HL-60 (cell line): Measurements from ENCODE around the gene AANAT.

Source experiments
- GABPA ChIP-seq: IDR thresholded peaks from 2 replicates; pipeline ENCODE4 v1.6.1; 2012; ENCODE audit warnings: low read depth
- POLR2AphosphoS5 ChIP-seq: IDR thresholded peaks from 2 replicates; pipeline ENCODE4 v1.6.1; 2012; ENCODE audit warnings: low read depth
- TF ChIP-seq, protein P1 (sequence below): IDR thresholded peaks from one replicate; pipeline ENCODE4 v1.5.1; 2011; ENCODE audit warnings: low read length, control low read depth, inconsistent platforms; ENCODE audit not compliant: insufficient read depth

DNA sequence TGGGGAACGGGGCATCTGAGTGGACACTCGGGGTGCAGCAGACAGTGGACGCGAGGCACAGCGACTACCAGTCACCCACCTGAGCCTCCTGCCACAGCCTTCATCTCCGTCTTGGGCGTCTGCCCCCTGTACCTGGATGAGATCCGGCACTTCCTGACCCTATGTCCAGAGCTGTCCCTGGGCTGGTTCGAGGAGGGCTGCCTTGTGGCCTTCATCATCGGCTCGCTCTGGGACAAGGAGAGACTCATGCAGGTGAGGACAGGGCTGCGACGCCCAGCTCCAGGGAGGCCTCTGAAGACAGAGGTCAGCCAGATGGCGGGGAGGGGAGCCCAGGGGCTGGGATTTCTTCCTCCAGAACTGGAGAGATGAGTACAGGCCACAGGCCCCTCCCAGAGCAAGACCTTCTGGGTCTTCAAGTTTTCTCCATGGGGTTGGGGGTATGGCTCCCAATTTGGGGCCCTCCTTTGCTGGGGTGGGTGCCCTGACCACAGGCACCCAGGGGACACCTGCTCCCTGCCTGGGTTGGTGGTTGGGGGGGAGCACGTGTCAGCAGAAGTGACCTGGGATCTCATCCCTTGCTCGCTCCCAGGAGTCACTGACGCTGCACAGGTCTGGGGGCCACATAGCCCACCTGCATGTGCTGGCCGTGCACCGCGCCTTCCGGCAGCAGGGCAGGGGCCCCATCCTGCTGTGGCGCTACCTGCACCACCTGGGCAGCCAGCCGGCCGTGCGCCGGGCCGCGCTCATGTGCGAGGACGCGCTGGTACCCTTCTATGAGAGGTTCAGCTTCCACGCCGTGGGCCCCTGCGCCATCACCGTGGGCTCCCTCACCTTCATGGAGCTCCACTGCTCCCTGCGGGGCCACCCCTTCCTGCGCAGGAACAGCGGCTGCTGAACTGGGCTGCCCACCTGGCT lies 1.9 kb downstream of the AANAT start:
- TF ChIP-seq, protein P1, sequence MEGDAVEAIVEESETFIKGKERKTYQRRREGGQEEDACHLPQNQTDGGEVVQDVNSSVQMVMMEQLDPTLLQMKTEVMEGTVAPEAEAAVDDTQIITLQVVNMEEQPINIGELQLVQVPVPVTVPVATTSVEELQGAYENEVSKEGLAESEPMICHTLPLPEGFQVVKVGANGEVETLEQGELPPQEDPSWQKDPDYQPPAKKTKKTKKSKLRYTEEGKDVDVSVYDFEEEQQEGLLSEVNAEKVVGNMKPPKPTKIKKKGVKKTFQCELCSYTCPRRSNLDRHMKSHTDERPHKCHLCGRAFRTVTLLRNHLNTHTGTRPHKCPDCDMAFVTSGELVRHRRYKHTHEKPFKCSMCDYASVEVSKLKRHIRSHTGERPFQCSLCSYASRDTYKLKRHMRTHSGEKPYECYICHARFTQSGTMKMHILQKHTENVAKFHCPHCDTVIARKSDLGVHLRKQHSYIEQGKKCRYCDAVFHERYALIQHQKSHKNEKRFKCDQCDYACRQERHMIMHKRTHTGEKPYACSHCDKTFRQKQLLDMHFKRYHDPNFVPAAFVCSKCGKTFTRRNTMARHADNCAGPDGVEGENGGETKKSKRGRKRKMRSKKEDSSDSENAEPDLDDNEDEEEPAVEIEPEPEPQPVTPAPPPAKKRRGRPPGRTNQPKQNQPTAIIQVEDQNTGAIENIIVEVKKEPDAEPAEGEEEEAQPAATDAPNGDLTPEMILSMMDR = no peak
- TF ChIP-seq POLR2AphosphoS5 = no peak
- TF ChIP-seq GABPA = no peak
